Measurements from ENCODE around the gene BTG4. TPM values are rescaled to one million over a fixed set of nuclear protein-coding genes. Genes with fewer than 3 reads are reported as not detected.

BTG4 gene
- total RNA-seq, 1 donor from 2014 or later, result not detected

DNA sequence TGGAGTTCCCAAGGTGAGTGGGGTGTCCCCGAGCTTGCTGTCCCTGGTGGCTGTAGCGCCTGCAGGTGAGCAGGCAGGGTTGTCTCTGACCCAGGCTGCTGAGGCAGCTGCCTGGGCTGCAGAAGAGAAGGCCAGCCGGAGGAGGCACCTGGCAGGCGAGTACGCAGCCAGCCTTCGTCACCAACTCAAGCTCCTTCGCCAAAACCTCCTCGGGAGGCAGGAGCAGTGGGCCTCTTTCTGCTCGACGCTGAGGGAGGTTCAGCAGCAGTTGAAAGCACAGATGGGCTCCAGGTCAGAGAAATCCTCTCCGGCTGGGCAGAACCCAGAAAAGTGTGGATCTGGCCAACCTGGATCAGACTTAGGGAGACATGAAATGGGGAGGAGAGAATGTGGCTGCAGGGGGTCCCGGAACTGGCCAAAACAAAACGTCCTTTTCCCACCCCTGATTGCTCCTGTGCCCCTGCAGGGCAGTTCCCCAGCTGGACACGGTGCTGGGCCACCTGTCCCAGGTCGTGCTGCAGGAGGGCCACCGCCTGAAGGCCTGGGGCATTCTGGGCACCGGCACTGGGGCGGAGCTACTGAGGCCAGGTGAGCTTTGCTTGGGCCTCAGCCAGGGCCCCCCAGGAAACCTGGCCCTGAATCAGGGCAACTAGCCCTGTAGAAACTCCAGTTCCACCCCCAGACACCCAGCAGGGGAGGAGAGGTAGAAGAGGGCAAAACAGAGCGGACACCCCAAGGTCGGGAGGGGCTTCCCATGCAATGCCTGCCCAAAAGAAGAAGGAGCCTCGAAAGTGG is 56.7 kb downstream of the BTG4 start:
- Mint-ChIP-seq H3K4me3 (no peak overlapping the region), H3K27ac (no peak overlapping the region), H3K27me3 (peaks cover 54% of the 10 kb centered on the region), H3K9me3 (no peaks in the 10 kb centered on the region), H3K36me3 (ENCODE audit: low read depth) (no peaks in the 10 kb centered on the region), H3K4me1 (peaks cover 10% of the 10 kb centered on the region)
- CTCF ChIA-PET, result interaction anchor here (1.3 kb wide), 1 partner anchor 128 kb away, joined by 3 read pairs; no protein-coding TSS in a partner anchor
- intact Hi-C loops (cut with micrococcal nuclease), result loop anchor here (2.0 kb wide), 1 partner anchor 321 kb away; no protein-coding TSS in a partner anchor
- DNase-seq (no peak), ATAC-seq (ENCODE audit: low read depth) (no peak)
- TF ChIP-seq, protein P1, sequence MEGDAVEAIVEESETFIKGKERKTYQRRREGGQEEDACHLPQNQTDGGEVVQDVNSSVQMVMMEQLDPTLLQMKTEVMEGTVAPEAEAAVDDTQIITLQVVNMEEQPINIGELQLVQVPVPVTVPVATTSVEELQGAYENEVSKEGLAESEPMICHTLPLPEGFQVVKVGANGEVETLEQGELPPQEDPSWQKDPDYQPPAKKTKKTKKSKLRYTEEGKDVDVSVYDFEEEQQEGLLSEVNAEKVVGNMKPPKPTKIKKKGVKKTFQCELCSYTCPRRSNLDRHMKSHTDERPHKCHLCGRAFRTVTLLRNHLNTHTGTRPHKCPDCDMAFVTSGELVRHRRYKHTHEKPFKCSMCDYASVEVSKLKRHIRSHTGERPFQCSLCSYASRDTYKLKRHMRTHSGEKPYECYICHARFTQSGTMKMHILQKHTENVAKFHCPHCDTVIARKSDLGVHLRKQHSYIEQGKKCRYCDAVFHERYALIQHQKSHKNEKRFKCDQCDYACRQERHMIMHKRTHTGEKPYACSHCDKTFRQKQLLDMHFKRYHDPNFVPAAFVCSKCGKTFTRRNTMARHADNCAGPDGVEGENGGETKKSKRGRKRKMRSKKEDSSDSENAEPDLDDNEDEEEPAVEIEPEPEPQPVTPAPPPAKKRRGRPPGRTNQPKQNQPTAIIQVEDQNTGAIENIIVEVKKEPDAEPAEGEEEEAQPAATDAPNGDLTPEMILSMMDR (IDR thresholded peaks at IDR 0.05), result no peak
- POLR2A ChIA-PET, result no interaction called here

- CTCF ChIA-PET, result interaction anchor here (1.3 kb wide), 1 partner anchor 127 kb away, joined by 3 read pairs; no protein-coding TSS in a partner anchor
- no peaks in the 10 kb centered on the region for H3K36me3 Mint-ChIP-seq (ENCODE audit: low read depth)
- no peaks in the 10 kb centered on the region for H3K9me3 Mint-ChIP-seq
- ATAC-seq (ENCODE audit: low read depth) (no peak), DNase-seq (no peak)
- intact Hi-C loops (cut with micrococcal nuclease), result loop anchor here (2.0 kb wide), 1 partner anchor 322 kb away; no protein-coding TSS in a partner anchor
- POLR2A ChIA-PET, result no interaction called here
- peaks cover 18% of the 10 kb centered on the region for H3K4me1 Mint-ChIP-seq
- peaks cover 49% of the 10 kb centered on the region for H3K27me3 Mint-ChIP-seq
- no peak overlapping the region for H3K27ac Mint-ChIP-seq
- TF ChIP-seq, protein P1 (IDR thresholded peaks at IDR 0.05), result no peak
- no peak overlapping the region for H3K4me3 Mint-ChIP-seq
These were observed 57.5 kb downstream of the BTG4 start for GRCh38 chr11:111454561-111455192.

GRCh38 chr11:111452817-111453552 is 59.2 kb downstream of the BTG4 start:
- intact Hi-C loops (cut with micrococcal nuclease), result no loop called here
- TF ChIP-seq, protein P1 (IDR thresholded peaks at IDR 0.05), result no peak
- H3K4me3 Mint-ChIP-seq, result no peak overlapping the region
- ChIA-PET POLR2A (no interaction called here), CTCF (no interaction called here)
- no peaks in the 10 kb centered on the region for H3K9me3 Mint-ChIP-seq
- ATAC-seq (ENCODE audit: low read depth) (no peak), DNase-seq (no peak)
- H3K36me3 Mint-ChIP-seq (ENCODE audit: low read depth), result no peaks in the 10 kb centered on the region
- H3K4me1 Mint-ChIP-seq, result peaks cover 22% of the 10 kb centered on the region
- no peak overlapping the region for H3K27ac Mint-ChIP-seq
- H3K27me3 Mint-ChIP-seq, result peaks cover 38% of the 10 kb centered on the region

GRCh38 chr11:111452146-111452545 is 60.0 kb downstream of the BTG4 start:
- intact Hi-C loops (cut with micrococcal nuclease), result no loop called here
- Mint-ChIP-seq H3K36me3 (ENCODE audit: low read depth) (no peaks in the 10 kb centered on the region), H3K9me3 (no peaks in the 10 kb centered on the region), H3K4me1 (peaks cover 22% of the 10 kb centered on the region), H3K27me3 (peaks cover 35% of the 10 kb centered on the region), H3K4me3 (no peak overlapping the region), H3K27ac (no peak overlapping the region)
- CTCF ChIA-PET, result no interaction called here
- POLR2A ChIA-PET, result no interaction called here
- DNase-seq (no peak), ATAC-seq (ENCODE audit: low read depth) (no peak)
- TF ChIP-seq, protein P1 (IDR thresholded peaks at IDR 0.05), result no peak

Data from activated B cell treated with CpG ODN at 0.5 μM for 24 hours (primary cell).